Neural cell (in vitro differentiated cells): ENCODE results near the gene RGS6. TPM values are rescaled to one million over a fixed set of nuclear protein-coding genes. Genes with fewer than 3 reads are reported as not detected.

Source experiments
- H2AFZ ChIP-seq: fragments of 200-600, 300-800 bp; sonication (generic), shearing (Covaris generic); 2 replicates; pipeline ENCODE4 v1.6.0; 2014; ENCODE audit warnings: low read depth, mild to moderate bottlenecking, antibody characterized with exemption, low read length, moderate library complexity
- H3F3A ChIP-seq: fragments of 200-600 bp; shearing (Covaris generic); 2 replicates; pipeline ENCODE4 v1.6.1; 2016; ENCODE audit warnings: mild to moderate bottlenecking, moderate library complexity, mixed read lengths, antibody characterized with exemption, low read length; ENCODE audit not compliant: insufficient read depth, poor library complexity, severe bottlenecking
- H3K27ac ChIP-seq: fragments of 200-600, 300-800 bp; sonication (generic), shearing (Covaris generic); 2 replicates; pipeline ENCODE4 v1.5.1; 2014; ENCODE audit warnings: mild to moderate bottlenecking, low read length, moderate library complexity
- H3K27me3 ChIP-seq: fragments of 300-800, 200-600 bp; sonication (generic), shearing (Covaris generic); 2 replicates; pipeline ENCODE4 v1.6.0; 2014; ENCODE audit warnings: mild to moderate bottlenecking, low read depth, low read length, moderate library complexity; ENCODE audit not compliant: insufficient read depth
- H3K36me3 ChIP-seq: fragments of 300-800, 200-600 bp; sonication (generic), shearing (Covaris generic); 2 replicates; pipeline ENCODE4 v1.5.1; 2014; ENCODE audit warnings: mild to moderate bottlenecking, antibody characterized with exemption, low read length, moderate library complexity; ENCODE audit not compliant: insufficient read depth
- H3K4me2 ChIP-seq: fragments of 300-800, 200-600 bp; sonication (generic), shearing (Covaris generic); 2 replicates; pipeline ENCODE4 v1.6.0; 2014; ENCODE audit warnings: mild to moderate bottlenecking, low read length
- H3K4me3 ChIP-seq: fragments of 300-800, 200-600 bp; sonication (generic), shearing (Covaris generic); 2 replicates; pipeline ENCODE4 v1.5.1; 2014; ENCODE audit warnings: mild to moderate bottlenecking, low read length, moderate library complexity
- H3K79me2 ChIP-seq: fragments of 200-600 bp; shearing (Covaris generic); replicated peaks from 2 replicates; pipeline ENCODE4 v1.6.0; 2014; ENCODE audit warnings: mild to moderate bottlenecking, low read length, moderate library complexity; ENCODE audit not compliant: insufficient read depth
- H3K9ac ChIP-seq: fragments of 300-800, 200-600 bp; sonication (generic), shearing (Covaris generic); 2 replicates; pipeline ENCODE4 v1.6.1; 2016; ENCODE audit warnings: mild to moderate bottlenecking, low read length, mixed read lengths
- H3K9me2 ChIP-seq: fragments of 200-600 bp; shearing (Covaris generic); 2 replicates; pipeline ENCODE4 v1.6.1; 2016; ENCODE audit warnings: mild to moderate bottlenecking, low read length, mixed read lengths; ENCODE audit not compliant: insufficient read depth
- H3K9me3 ChIP-seq: fragments of 200-600, 300-800 bp; sonication (generic), shearing (Covaris generic); 2 replicates; pipeline ENCODE4 v1.6.1; 2016; ENCODE audit warnings: mild to moderate bottlenecking, mixed run types, low read length, moderate library complexity, mixed read lengths
- H4K20me1 ChIP-seq: fragments of 200-600 bp; shearing (Covaris generic); 2 replicates; pipeline ENCODE4 v1.6.1; 2016; ENCODE audit warnings: mild to moderate bottlenecking, mixed run types; ENCODE audit not compliant: insufficient read depth
- EP300 ChIP-seq: fragments of 450-650 bp; conservative IDR thresholded peaks from 2 replicates; pipeline ENCODE4 v1.6.1; 2014; ENCODE audit warnings: antibody characterized with exemption, mild to moderate bottlenecking, moderate library complexity; ENCODE audit not compliant: poor library complexity, severe bottlenecking
- EZH2 ChIP-seq: fragments of 200-600, 300-800 bp; shearing (Covaris generic), sonication (generic); IDR thresholded peaks from 2 replicates; pipeline ENCODE4 v1.6.1; 2014; ENCODE audit warnings: antibody characterized with exemption, low read length, borderline replicate concordance, mild to moderate bottlenecking; ENCODE audit not compliant: insufficient read depth, poor library complexity, severe bottlenecking
- MXI1 ChIP-seq: fragments of 450-650 bp; conservative IDR thresholded peaks from 2 replicates; pipeline ENCODE4 v1.6.1; 2014; ENCODE audit warnings: antibody characterized with exemption, mild to moderate bottlenecking; ENCODE audit not compliant: poor library complexity, severe bottlenecking
- POLR2AphosphoS5 ChIP-seq: IDR thresholded peaks from 2 replicates; pipeline ENCODE4 v1.6.1; 2012
- RAD21 ChIP-seq: fragments of 450-650 bp; conservative IDR thresholded peaks from 2 replicates; pipeline ENCODE4 v1.6.1; 2014; ENCODE audit warnings: antibody characterized with exemption, mild to moderate bottlenecking, moderate library complexity
- SMC3 ChIP-seq: fragments of 450-650 bp; conservative IDR thresholded peaks from 2 replicates; pipeline ENCODE4 v1.6.1; 2014; ENCODE audit warnings: antibody characterized with exemption, mild to moderate bottlenecking, moderate library complexity; ENCODE audit not compliant: poor library complexity
- TAF1 ChIP-seq: IDR thresholded peaks from 2 replicates; pipeline ENCODE4 v1.6.1; 2012; ENCODE audit warnings: low read depth
- polyA plus RNA-seq: library from polyadenylated mRNA; depleted of rRNA; stranded (reverse); fragments of >200 nt; gene quantifications from 2 replicates; pipeline ENCODE4 v1.2.3, GENCODE V29; 2014
- TF ChIP-seq, protein P1 (sequence below): fragments of 450-650 bp; IDR thresholded peaks from 2 replicates; pipeline ENCODE4 v1.5.1; 2014; ENCODE audit warnings: antibody characterized with exemption, mild to moderate bottlenecking, moderate library complexity; ENCODE audit not compliant: poor library complexity, severe bottlenecking
- TF ChIP-seq, protein P2 (sequence below): IDR thresholded peaks from 2 replicates; pipeline ENCODE4 v1.6.1; 2012; ENCODE audit warnings: borderline replicate concordance

The RGS6 gene
- polyA plus RNA-seq, 1 donor from 2014 or later: 7.3 TPM

DNA sequence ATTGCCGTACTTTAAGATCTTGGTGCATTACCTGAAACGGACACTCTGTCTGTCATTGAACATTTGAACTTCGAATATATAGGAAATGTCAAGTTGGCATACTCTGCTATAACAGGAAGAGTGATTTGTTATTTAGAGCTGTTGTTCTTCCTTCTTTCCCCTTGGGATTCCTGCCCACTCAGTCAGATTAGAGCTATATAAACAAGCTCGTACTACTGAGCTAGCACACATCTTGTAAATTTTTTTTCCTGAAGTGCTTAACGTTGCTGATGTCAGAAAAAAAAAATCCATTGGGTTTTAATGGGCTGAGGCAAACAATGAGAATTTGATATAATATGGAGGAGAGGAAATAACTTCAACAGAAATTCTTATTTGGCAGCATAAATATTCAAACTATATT, 26.8 kb downstream of the RGS6 start:
- Histone ChIP-seq H2AFZ (no peak overlapping the region), H4K20me1 (no peaks in the 10 kb centered on the region), H3K9me2 (no peaks in the 10 kb centered on the region), H3K9ac (no peak overlapping the region), H3K27ac (no peak overlapping the region), H3F3A (no peaks in the 10 kb centered on the region), H3K79me2 (no peaks in the 10 kb centered on the region), H3K4me2 (no peak overlapping the region), H3K4me3 (no peak overlapping the region), H3K9me3 (no peaks in the 10 kb centered on the region), H3K27me3 (no peaks in the 10 kb centered on the region), H3K36me3 (no peaks in the 10 kb centered on the region)
- no peak for TF ChIP-seq EP300
- TF ChIP-seq, protein P1, sequence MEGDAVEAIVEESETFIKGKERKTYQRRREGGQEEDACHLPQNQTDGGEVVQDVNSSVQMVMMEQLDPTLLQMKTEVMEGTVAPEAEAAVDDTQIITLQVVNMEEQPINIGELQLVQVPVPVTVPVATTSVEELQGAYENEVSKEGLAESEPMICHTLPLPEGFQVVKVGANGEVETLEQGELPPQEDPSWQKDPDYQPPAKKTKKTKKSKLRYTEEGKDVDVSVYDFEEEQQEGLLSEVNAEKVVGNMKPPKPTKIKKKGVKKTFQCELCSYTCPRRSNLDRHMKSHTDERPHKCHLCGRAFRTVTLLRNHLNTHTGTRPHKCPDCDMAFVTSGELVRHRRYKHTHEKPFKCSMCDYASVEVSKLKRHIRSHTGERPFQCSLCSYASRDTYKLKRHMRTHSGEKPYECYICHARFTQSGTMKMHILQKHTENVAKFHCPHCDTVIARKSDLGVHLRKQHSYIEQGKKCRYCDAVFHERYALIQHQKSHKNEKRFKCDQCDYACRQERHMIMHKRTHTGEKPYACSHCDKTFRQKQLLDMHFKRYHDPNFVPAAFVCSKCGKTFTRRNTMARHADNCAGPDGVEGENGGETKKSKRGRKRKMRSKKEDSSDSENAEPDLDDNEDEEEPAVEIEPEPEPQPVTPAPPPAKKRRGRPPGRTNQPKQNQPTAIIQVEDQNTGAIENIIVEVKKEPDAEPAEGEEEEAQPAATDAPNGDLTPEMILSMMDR: no peak
- no peak for TF ChIP-seq TAF1
- TF ChIP-seq SMC3: no peak
- no peak for TF ChIP-seq RAD21
- TF ChIP-seq EZH2: no peak
- no peak for TF ChIP-seq MXI1

DNA sequence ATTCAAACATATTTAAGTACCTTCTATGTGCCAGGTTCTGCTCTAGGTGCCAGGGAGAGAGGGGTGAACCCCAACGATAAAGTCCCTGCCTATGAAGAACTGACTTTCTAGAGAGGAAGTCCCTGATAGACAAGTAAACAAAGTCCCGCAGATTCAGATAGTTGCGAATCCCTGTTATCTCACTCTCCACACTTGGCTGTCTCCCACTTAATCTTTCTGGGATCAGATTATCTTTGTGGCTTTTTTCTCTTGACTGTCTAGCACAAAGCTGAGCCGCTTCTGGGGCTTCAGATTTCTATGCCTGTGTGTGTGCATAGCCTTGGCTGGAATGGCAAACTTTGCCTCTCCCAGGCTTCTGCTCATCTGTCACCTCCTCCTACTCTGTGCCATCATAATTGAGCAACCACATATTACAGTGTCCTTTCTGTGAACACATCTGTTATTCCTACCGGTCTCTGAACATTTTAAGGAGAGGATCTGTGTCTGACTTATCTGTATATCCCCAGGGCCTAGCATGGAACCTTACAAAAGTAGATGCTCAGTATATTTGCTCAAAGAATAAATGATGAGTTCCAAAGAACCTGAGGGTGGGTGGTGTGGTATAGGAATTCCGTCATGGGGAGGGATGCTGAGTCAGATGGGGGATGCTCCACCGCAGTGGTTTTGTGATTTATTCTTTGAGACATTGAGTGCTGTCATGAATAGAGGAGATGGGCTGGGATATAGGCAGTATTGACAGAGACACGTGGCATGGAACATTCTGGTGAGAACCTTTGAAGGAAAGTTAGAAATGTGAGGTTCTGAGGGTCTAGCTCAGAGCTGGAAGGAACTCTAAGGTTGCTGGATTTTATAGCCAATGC, 28.5 kb downstream of the RGS6 start:
- H3K9me3 ChIP-seq: no peaks in the 10 kb centered on the region
- H3K27me3 ChIP-seq: no peaks in the 10 kb centered on the region
- TF ChIP-seq EZH2 (no peak), TAF1 (no peak), POLR2AphosphoS5 (no peak), SMC3 (no peak), RAD21 (no peak)
- TF ChIP-seq, protein P2, sequence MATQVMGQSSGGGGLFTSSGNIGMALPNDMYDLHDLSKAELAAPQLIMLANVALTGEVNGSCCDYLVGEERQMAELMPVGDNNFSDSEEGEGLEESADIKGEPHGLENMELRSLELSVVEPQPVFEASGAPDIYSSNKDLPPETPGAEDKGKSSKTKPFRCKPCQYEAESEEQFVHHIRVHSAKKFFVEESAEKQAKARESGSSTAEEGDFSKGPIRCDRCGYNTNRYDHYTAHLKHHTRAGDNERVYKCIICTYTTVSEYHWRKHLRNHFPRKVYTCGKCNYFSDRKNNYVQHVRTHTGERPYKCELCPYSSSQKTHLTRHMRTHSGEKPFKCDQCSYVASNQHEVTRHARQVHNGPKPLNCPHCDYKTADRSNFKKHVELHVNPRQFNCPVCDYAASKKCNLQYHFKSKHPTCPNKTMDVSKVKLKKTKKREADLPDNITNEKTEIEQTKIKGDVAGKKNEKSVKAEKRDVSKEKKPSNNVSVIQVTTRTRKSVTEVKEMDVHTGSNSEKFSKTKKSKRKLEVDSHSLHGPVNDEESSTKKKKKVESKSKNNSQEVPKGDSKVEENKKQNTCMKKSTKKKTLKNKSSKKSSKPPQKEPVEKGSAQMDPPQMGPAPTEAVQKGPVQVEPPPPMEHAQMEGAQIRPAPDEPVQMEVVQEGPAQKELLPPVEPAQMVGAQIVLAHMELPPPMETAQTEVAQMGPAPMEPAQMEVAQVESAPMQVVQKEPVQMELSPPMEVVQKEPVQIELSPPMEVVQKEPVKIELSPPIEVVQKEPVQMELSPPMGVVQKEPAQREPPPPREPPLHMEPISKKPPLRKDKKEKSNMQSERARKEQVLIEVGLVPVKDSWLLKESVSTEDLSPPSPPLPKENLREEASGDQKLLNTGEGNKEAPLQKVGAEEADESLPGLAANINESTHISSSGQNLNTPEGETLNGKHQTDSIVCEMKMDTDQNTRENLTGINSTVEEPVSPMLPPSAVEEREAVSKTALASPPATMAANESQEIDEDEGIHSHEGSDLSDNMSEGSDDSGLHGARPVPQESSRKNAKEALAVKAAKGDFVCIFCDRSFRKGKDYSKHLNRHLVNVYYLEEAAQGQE: no peak
- TF ChIP-seq, protein P1: no peak
- no peak overlapping the region for H3K4me3 ChIP-seq
- no peaks in the 10 kb centered on the region for H3K9me2 ChIP-seq
- no peak overlapping the region for H2AFZ ChIP-seq
- H3F3A ChIP-seq: no peaks in the 10 kb centered on the region
- H3K4me2 ChIP-seq: no peak overlapping the region
- no peaks in the 10 kb centered on the region for H4K20me1 ChIP-seq
- H3K36me3 ChIP-seq: no peaks in the 10 kb centered on the region
- H3K9ac ChIP-seq: no peak overlapping the region
- H3K27ac ChIP-seq: no peak overlapping the region
- no peaks in the 10 kb centered on the region for H3K79me2 ChIP-seq
